IPS-15b (cell line): ENCODE measurements around the gene ABCA4.

ENCODE experiments used
- H3K27me3 ChIP-seq: one replicate; pipeline ENCODE4 v1.6.1; 2013; ENCODE audit warnings: low read length; ENCODE audit not compliant: control insufficient read depth, insufficient read depth
- H3K36me3 ChIP-seq: one replicate; pipeline ENCODE4 v1.6.1; 2013; ENCODE audit warnings: low read length; ENCODE audit not compliant: control insufficient read depth, insufficient read depth
- H3K4me1 ChIP-seq: one replicate; pipeline ENCODE4 v1.6.1; 2013; ENCODE audit warnings: mild to moderate bottlenecking, low read length; ENCODE audit not compliant: control insufficient read depth, insufficient read depth
- H3K4me3 ChIP-seq: one replicate; pipeline ENCODE4 v1.5.1; 2013; ENCODE audit warnings: low read depth, low read length
- H3K9ac ChIP-seq: one replicate; pipeline ENCODE4 v1.6.1; 2013; ENCODE audit warnings: low read depth, mild to moderate bottlenecking, low read length
- H3K9me3 ChIP-seq: one replicate; pipeline ENCODE4 v1.6.1; 2013; ENCODE audit warnings: mild to moderate bottlenecking, low read length; ENCODE audit not compliant: control insufficient read depth, insufficient read depth

The ABCA4 gene

GRCh38 chr1:93965888-93966287 is 155.1 kb downstream of the ABCA4 start:
- Histone ChIP-seq H3K27me3 (no peaks in the 10 kb centered on the region), H3K4me3 (no peak overlapping the region), H3K9ac (no peak overlapping the region), H3K36me3 (no peaks in the 10 kb centered on the region), H3K9me3 (no peaks in the 10 kb centered on the region), H3K4me1 (no peaks in the 10 kb centered on the region)

- H3K9me3 ChIP-seq = no peaks in the 10 kb centered on the region
- H3K27me3 ChIP-seq = no peaks in the 10 kb centered on the region
- H3K9ac ChIP-seq = no peak overlapping the region
- no peaks in the 10 kb centered on the region for H3K4me1 ChIP-seq
- no peaks in the 10 kb centered on the region for H3K36me3 ChIP-seq
- H3K4me3 ChIP-seq = no peak overlapping the region
Observed at GRCh38 chr1:93965256-93965655, 155.7 kb downstream of the ABCA4 start.

GRCh38 chr1:93964777-93965200 is 156.2 kb downstream of the ABCA4 start:
- no peak overlapping the region for H3K4me3 ChIP-seq
- no peaks in the 10 kb centered on the region for H3K27me3 ChIP-seq
- no peak overlapping the region for H3K9ac ChIP-seq
- no peaks in the 10 kb centered on the region for H3K4me1 ChIP-seq
- H3K36me3 ChIP-seq = no peaks in the 10 kb centered on the region
- no peaks in the 10 kb centered on the region for H3K9me3 ChIP-seq

GRCh38 chr1:93964096-93964776 is 156.7 kb downstream of the ABCA4 start:
- no peaks in the 10 kb centered on the region for H3K27me3 ChIP-seq
- no peaks in the 10 kb centered on the region for H3K9me3 ChIP-seq
- no peaks in the 10 kb centered on the region for H3K36me3 ChIP-seq
- no peak overlapping the region for H3K4me3 ChIP-seq
- H3K9ac ChIP-seq = no peak overlapping the region
- H3K4me1 ChIP-seq = no peaks in the 10 kb centered on the region

- no peaks in the 10 kb centered on the region for H3K9me3 ChIP-seq
- no peaks in the 10 kb centered on the region for H3K27me3 ChIP-seq
- H3K4me1 ChIP-seq = no peaks in the 10 kb centered on the region
- no peak overlapping the region for H3K9ac ChIP-seq
- H3K36me3 ChIP-seq = no peaks in the 10 kb centered on the region
- no peak overlapping the region for H3K4me3 ChIP-seq
Observed at GRCh38 chr1:93963585-93963984, 157.4 kb downstream of the ABCA4 start.

- Histone ChIP-seq H3K9me3 (no peaks in the 10 kb centered on the region), H3K27me3 (no peaks in the 10 kb centered on the region), H3K4me3 (no peak overlapping the region), H3K9ac (no peak overlapping the region), H3K36me3 (no peaks in the 10 kb centered on the region), H3K4me1 (no peaks in the 10 kb centered on the region)
Observed at GRCh38 chr1:93961906-93962305, 159.0 kb downstream of the ABCA4 start.

GRCh38 chr1:93961443-93961842 is 159.5 kb downstream of the ABCA4 start:
- H3K36me3 ChIP-seq = no peaks in the 10 kb centered on the region
- no peak overlapping the region for H3K4me3 ChIP-seq
- H3K9me3 ChIP-seq = no peaks in the 10 kb centered on the region
- H3K9ac ChIP-seq = no peak overlapping the region
- H3K4me1 ChIP-seq = no peaks in the 10 kb centered on the region
- H3K27me3 ChIP-seq = no peaks in the 10 kb centered on the region

- H3K4me3 ChIP-seq = no peak overlapping the region
- H3K4me1 ChIP-seq = no peaks in the 10 kb centered on the region
- no peak overlapping the region for H3K9ac ChIP-seq
- no peaks in the 10 kb centered on the region for H3K36me3 ChIP-seq
- peaks cover 2% of the 10 kb centered on the region for H3K9me3 ChIP-seq
- no peaks in the 10 kb centered on the region for H3K27me3 ChIP-seq
Observed at GRCh38 chr1:93960641-93961147, 160.3 kb downstream of the ABCA4 start.

GRCh38 chr1:93959413-93959812 is 161.5 kb downstream of the ABCA4 start:
- Histone ChIP-seq H3K4me3 (no peak overlapping the region), H3K9ac (no peak overlapping the region), H3K4me1 (no peaks in the 10 kb centered on the region), H3K36me3 (no peaks in the 10 kb centered on the region), H3K9me3 (peaks cover 2% of the 10 kb centered on the region), H3K27me3 (no peaks in the 10 kb centered on the region)

GRCh38 chr1:93958726-93959100 is 162.2 kb downstream of the ABCA4 start:
- H3K4me3 ChIP-seq = no peak overlapping the region
- no peak overlapping the region for H3K9ac ChIP-seq
- peaks cover 2% of the 10 kb centered on the region for H3K9me3 ChIP-seq
- no peaks in the 10 kb centered on the region for H3K36me3 ChIP-seq
- H3K27me3 ChIP-seq = no peaks in the 10 kb centered on the region
- H3K4me1 ChIP-seq = no peaks in the 10 kb centered on the region

- H3K9me3 ChIP-seq = peaks cover 2% of the 10 kb centered on the region
Observed at GRCh38 chr1:93958032-93958725, 162.8 kb downstream of the ABCA4 start.

GRCh38 chr1:93955765-93956164 is 165.2 kb downstream of the ABCA4 start:
- H3K36me3 ChIP-seq = no peaks in the 10 kb centered on the region
- H3K27me3 ChIP-seq = no peaks in the 10 kb centered on the region
- H3K4me1 ChIP-seq = no peaks in the 10 kb centered on the region
- peaks cover 5% of the 10 kb centered on the region for H3K9me3 ChIP-seq
- H3K4me3 ChIP-seq = no peak overlapping the region
- H3K9ac ChIP-seq = no peak overlapping the region

More at GRCh38 chr1:93958032-93958725, 162.8 kb downstream of the ABCA4 start:
- Histone ChIP-seq H3K27me3 (no peaks in the 10 kb centered on the region), H3K9ac (no peak overlapping the region), H3K36me3 (no peaks in the 10 kb centered on the region), H3K4me3 (no peak overlapping the region), H3K4me1 (no peaks in the 10 kb centered on the region)
